GM12891 (cell line): ENCODE data around the gene GRIN2C.

Source experiments
- DNase-seq: peaks from one replicate; pipeline ENCODE4 v3.0.0; 2011; ENCODE audit warnings: low spot score; ENCODE audit not compliant: insufficient read length
- FAIRE-seq: peaks from 2 replicates; lab custom pipeline; 2011; peaks lifted over from hg19 to GRCh38; lab: Jason Lieb, UNC
- PAX5 ChIP-seq: IDR thresholded peaks from 2 replicates; pipeline ENCODE4 v1.6.1; 2011; ENCODE audit warnings: low read length, moderate library complexity, mild to moderate bottlenecking; ENCODE audit not compliant: insufficient read depth, severe bottlenecking
- POLR2A ChIP-seq: IDR thresholded peaks from 2 replicates; pipeline ENCODE4 v1.6.1; 2011; ENCODE audit warnings: low read depth, low read length, control low read depth
- POLR2AphosphoS5 ChIP-seq: IDR thresholded peaks from 2 replicates; pipeline ENCODE4 v1.6.1; 2011; ENCODE audit warnings: low read depth, low read length, control low read depth
- POU2F2 ChIP-seq: IDR thresholded peaks from 2 replicates; pipeline ENCODE4 v1.6.1; 2011; ENCODE audit warnings: low read depth, mild to moderate bottlenecking, control low read depth, low read length, moderate library complexity
- SPI1 ChIP-seq: IDR thresholded peaks from 2 replicates; pipeline ENCODE4 v1.6.1; 2011; ENCODE audit warnings: low read depth, low read length, control low read depth
- TAF1 ChIP-seq: IDR thresholded peaks from 2 replicates; pipeline ENCODE4 v1.6.1; 2011; ENCODE audit warnings: low read depth, low read length, control low read depth

The GRIN2C gene

DNA sequence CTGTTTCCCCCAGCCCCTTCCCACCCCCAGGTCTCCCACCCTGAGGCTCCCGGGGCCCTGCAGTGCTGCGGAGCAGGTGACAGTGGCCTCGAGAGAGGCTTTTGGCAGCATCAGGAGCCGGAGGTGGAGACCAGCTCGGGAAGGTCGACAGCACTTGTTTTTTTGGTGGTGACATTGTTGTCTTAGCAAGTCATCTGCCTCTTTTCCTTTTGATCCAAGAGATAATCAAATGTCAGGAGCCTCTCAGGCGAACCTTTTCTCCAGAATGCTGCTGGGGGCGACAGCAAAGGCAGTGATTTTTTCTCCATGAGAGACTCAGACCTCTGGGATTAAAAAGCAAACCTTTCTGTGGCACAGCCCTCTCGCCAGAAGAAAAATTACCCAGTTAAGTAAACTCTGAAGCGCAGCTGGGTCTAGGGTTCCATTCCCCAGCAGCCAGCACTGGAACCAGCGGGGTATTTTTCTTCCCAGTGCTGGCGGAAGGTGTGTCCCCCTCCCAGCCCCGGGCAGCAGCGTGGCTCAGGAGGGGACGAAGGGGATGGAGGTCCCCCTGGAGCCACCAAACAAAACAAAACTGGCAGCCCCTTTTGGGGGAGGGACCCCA, 37.2 kb downstream of the GRIN2C start:
- FAIRE-seq (no peak), DNase-seq (no peak)
- no peak for TF ChIP-seq POLR2A
- no peak for TF ChIP-seq TAF1
- TF ChIP-seq POU2F2 = no peak
- TF ChIP-seq SPI1 = no peak
- TF ChIP-seq PAX5 = no peak
- TF ChIP-seq POLR2AphosphoS5 = no peak

DNA sequence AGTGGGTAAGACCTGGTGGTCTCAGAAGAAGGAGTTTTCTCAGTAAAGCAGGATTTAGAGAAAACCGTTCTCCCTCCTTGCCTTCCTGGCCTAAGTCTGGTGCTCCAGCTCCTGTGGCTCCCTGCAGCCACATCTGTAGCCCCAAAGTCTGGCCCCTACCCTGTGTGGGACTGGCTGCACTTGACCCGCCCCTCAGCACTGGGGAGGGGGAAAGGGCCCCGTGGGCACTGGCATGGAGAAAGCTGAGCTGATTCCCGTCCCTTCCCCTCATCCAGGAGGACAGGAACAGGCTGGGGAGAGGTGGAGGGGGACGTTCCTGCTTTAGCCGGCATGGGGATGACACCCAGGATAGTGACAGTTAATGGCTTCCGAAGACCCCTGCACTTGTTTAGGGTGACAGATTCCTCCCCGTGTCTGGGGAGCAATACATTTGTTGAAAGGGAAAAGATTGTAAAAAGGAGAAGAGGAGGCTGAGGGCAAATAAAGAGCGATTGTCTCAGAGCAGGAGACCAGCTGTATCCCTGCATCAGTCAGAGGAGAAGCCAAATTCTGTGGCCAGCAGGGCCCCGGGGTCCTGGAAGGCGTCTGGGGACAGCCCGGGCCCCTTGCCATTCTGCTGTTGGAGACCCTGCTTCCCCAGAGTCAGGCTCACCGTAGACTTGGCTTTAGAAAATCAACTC, 37.9 kb downstream of the GRIN2C start:
- FAIRE-seq (no peak), DNase-seq (no peak)
- TF ChIP-seq SPI1 (no peak), POU2F2 (no peak), POLR2AphosphoS5 (no peak), POLR2A (no peak), TAF1 (no peak), PAX5 (no peak)

DNA sequence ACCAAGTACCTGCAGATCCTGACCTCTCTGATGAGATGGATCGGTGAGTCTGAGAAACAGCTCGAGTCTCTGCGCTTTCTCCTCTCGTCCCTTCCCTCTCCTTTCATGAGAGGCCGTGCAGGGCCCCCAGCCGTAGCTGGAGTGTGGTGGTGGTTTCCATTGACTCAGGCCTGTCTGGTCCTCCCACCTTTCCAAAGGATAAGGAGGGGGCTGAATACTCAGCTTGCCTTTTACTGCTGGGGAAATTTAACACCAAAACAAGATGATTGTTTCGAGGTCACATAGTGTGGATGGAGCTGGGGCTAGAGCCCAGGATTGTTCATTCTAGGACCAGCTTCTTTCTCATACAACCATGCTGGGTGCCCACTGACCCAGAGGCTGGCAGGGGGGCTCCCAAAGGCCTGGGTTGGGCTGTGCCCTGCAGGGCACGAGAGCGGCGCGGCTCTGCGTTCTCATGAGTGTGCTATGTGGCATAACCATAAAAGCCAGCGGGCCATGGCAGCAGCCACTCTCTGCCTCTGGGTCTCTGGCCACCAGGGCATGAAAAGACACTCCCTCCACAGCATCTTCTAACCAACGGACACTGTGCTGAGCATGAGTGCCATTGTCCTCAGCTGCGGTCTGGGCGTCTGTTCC, 39.8 kb downstream of the GRIN2C start:
- no peak for FAIRE-seq
- DNase-seq = no peak
- TF ChIP-seq POU2F2 (no peak), PAX5 (no peak), SPI1 (no peak), TAF1 (no peak), POLR2AphosphoS5 (no peak), POLR2A (no peak)

DNA sequence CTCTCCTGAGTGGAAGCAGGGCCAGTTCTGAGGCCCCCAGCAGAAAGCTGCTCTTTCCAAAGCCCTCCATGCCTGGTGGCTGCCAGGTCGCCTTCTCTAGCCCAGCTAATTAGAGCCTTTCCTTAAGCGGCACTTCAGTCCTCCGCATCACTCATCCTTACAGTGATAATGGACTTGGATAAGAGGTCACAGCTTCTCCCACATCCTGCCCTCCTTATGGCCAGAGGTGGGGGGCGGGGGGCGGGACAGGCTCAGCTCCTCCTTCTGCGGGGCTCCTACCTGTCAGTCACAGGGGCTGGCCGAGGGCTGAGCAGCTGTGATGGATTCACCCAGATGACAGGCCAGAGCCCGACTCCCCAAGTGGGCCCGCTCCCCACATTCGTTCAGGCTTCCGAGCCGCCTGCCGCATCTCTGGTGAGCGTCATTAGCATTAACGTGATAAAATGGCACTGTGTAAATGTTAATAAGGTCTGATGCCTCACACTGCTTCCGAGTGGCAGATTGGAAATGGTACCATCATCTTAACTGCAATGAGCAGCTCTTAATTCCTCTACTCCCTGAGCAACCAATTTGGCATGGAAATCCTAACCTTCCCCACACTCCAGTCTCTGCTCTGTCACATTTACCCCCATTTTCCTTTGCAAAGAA, 41.3 kb downstream of the GRIN2C start:
- DNase-seq (no peak), FAIRE-seq (no peak)
- TF ChIP-seq SPI1 (no peak), POLR2A (no peak), POU2F2 (no peak), PAX5 (no peak), POLR2AphosphoS5 (no peak), TAF1 (no peak)

DNA sequence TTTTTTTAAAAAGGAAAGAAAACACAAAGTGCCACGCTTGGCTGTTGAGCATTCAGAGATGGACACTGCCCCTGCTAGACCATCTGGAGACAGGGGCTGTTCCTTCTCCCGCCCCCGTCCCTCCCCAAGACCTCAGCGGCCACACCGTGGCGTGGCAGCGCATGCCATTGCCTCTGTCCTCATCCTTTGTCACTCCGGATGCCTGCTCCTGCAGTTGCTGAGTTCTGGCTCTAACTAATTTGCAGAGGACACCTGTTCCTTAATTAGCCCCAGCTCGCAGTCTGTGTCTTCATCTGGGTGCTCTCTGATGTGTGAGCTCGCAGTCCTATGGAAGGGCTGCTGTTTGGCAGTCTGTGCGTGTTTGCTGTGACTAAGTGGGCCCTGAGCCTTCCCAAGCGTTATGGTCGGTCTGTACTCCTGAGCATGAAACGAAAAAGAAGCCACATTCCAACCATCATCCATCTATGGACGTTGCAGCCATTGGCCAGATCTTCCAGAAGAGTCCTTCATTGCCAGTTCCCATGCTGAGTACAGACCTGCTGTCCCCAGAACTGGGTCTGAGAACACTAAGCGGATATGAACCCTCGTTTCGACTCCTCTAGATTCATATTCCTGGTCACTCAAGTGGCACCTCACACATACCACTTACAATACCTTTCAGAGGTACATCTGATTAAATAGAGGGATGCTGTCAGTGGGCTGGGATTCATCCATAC, 42.6 kb downstream of the GRIN2C start:
- DNase-seq = no peak
- no peak for FAIRE-seq
- TF ChIP-seq POLR2AphosphoS5 (no peak), POU2F2 (no peak), PAX5 (no peak), POLR2A (no peak), SPI1 (no peak), TAF1 (no peak)

DNA sequence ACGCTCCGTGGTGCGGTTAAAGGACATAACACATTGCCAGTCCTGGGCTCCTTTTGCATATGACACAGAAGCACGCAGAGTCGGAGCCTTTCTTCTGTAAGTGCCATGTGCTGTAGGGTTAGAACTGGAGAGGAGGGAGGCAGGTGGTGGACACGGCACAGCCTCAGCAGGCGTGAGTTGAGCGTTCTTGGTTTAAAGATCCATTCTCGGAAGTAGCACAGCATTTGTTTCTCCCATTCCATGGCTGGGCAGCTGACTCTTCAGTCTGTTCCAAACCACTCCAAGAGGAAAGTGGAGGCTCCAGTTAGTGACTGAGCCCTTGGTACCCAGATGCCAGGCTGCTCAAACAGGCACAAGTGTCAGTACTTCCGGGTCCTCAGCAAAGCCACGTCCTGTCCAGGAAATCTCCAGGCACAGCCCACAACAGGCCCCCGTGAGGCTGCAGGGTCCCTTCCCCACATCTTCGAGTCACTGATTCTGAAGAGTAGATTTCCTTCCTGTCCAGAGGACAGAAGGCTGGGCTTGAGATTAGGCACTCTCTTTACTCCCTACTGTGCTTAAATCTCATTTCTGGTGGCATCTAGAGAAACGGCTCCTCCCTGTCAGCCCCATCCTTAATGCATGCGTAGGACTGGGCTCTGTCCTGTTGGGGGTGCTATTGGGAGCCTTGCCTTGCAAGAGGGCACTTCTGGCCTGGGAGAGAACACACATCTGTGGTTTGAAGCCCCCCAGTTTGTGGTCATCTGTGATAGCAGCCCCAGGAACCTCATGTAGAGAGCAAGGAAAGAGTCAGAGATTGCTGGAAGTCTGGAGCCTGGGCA, 43.9 kb downstream of the GRIN2C start:
- DNase-seq (no peak), FAIRE-seq (no peak)
- no peak for TF ChIP-seq POLR2AphosphoS5
- no peak for TF ChIP-seq POU2F2
- no peak for TF ChIP-seq SPI1
- no peak for TF ChIP-seq TAF1
- TF ChIP-seq PAX5 = no peak
- TF ChIP-seq POLR2A = no peak

DNA sequence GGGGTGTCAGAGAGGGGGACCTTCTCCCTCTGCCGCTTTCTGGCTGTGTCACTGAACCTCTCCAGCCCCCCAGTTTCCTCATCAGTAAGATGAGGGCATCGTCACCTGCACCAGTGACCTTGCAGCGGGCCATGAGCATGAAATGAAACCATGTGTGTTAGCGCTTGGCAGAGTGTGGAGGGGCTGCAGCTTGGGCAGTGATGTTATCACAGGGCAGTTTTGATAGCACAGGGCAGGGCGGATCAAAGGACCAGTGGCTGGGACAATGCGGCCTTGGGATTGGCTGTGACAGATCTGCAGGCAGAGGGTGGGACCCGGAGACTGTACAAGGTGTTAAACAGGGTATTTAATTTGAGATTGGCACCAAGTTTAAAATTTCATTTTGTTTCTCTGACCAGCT, 44.6 kb downstream of the GRIN2C start:
- DNase-seq (no peak), FAIRE-seq (no peak)
- TF ChIP-seq SPI1 = no peak
- TF ChIP-seq TAF1 = no peak
- no peak for TF ChIP-seq PAX5
- no peak for TF ChIP-seq POU2F2
- no peak for TF ChIP-seq POLR2AphosphoS5
- TF ChIP-seq POLR2A = no peak

DNA sequence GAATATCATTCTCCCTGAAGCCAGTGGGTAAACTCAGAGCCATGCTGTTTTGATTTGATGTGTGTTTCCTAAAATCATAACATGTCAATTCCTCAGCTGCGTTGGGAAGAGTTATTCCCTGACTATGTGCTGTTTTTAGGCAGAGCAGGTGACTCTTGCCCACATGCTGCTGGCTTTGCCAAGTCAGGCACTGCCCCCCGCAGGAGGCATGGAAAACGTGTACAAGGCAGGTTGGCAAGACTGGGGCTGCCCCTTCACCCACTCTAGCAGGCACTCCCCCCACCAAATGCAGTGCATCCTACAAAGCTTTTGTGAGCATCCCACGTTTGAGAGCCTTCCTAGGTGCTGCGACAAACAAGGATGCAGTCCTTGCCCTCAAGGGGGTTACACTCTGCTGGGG, 45.2 kb downstream of the GRIN2C start:
- no peak for DNase-seq
- TF ChIP-seq PAX5 = no peak
- TF ChIP-seq POLR2A = no peak
- TF ChIP-seq POU2F2 = no peak
- FAIRE-seq = no peak
